GM12864 (cell line): ENCODE results near the gene WNK4.

Experiments
- DNase-seq: peaks from one replicate; pipeline ENCODE4 v3.0.0-alpha.2; 2011; ENCODE audit warnings: low read depth
- H3K4me3 ChIP-seq: 2 replicates; pipeline ENCODE4 v1.5.1; 2011; ENCODE audit warnings: mild to moderate bottlenecking, low read depth, low read length, control low read depth
- TF ChIP-seq, protein P1 (sequence below): IDR thresholded peaks from 2 replicates; pipeline ENCODE4 v1.5.1; 2011; ENCODE audit warnings: low read depth, mild to moderate bottlenecking, moderate library complexity, low read length, control low read depth, inconsistent platforms; ENCODE audit errors: missing control alignments

WNK4 gene

GRCh38 chr17:42748202-42748907, 32.1 kb upstream of the WNK4 start:
- H3K4me3 ChIP-seq: no peak overlapping the region
- DNase-seq: no peak
- TF ChIP-seq, protein P1, sequence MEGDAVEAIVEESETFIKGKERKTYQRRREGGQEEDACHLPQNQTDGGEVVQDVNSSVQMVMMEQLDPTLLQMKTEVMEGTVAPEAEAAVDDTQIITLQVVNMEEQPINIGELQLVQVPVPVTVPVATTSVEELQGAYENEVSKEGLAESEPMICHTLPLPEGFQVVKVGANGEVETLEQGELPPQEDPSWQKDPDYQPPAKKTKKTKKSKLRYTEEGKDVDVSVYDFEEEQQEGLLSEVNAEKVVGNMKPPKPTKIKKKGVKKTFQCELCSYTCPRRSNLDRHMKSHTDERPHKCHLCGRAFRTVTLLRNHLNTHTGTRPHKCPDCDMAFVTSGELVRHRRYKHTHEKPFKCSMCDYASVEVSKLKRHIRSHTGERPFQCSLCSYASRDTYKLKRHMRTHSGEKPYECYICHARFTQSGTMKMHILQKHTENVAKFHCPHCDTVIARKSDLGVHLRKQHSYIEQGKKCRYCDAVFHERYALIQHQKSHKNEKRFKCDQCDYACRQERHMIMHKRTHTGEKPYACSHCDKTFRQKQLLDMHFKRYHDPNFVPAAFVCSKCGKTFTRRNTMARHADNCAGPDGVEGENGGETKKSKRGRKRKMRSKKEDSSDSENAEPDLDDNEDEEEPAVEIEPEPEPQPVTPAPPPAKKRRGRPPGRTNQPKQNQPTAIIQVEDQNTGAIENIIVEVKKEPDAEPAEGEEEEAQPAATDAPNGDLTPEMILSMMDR: no peak

GRCh38 chr17:42748908-42749798, 31.3 kb upstream of the WNK4 start:
- DNase-seq: no peak
- H3K4me3 ChIP-seq: no peak overlapping the region
- TF ChIP-seq, protein P1: no peak

DNA sequence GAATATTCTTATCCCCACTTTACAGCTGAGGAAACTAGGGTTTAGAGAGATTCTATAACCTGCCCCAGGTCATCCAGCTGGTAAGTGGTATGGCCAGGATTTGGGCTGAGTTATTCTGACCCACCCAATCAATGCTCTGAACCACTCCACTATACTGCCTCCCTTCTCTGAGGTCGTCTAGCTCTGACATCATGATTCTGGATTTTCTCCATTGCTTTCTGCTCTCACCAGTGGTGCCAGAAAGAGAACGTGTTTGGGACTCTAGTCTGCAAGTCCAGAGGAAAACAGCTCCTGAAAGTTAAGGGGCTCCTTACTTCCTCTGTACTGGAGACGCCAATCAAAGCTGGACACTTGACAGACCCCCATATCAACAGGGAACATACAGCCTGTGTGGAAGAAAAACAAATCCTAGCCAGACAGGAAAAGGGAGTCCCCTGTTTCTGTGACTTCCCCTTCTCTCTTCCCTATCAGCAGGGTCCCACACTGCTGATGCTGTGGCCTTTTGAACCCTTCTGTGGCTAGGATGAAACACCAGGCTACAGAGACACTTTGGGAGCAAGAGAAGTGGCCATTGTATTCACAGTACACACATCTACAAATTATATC, 29.6 kb upstream of the WNK4 start:
- TF ChIP-seq, protein P1: no peak
- DNase-seq: no peak
- H3K4me3 ChIP-seq: no peak overlapping the region

DNA sequence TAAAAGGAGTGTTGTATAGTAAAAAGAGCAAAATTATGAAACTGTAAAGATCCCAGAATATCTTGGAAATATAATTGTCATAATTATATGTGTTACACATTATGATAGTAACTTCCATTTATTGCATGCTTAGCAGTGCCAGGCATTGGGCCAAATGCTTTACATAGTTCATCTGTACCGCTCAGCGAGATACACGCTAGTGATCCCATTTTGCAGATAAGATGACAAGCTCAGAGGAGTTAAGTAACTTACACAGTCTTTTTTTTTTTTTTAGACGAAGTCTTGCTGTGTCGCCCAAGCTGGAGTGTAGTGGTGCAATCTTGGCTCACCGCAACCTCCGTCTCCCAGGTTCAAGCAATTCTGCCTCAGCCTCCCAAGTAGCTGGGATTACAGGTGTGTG, 28.8 kb upstream of the WNK4 start:
- no peak overlapping the region for H3K4me3 ChIP-seq
- TF ChIP-seq, protein P1: no peak
- DNase-seq: no peak

- no peak for DNase-seq
- TF ChIP-seq, protein P1: no peak
- no peak overlapping the region for H3K4me3 ChIP-seq
These were observed 25.6 kb upstream of the WNK4 start for GRCh38 chr17:42754782-42755181.

GRCh38 chr17:42759982-42760651, 20.3 kb upstream of the WNK4 start:
- TF ChIP-seq, protein P1: no peak
- no peak for DNase-seq

More at GRCh38 chr17:42759982-42760651, 20.3 kb upstream of the WNK4 start:
- H3K4me3 ChIP-seq: no peak overlapping the region
